Tongue (tissue), 2 donors: ENCODE measurements around the gene THADA. TPM values are rescaled to one million over a fixed set of nuclear protein-coding genes. Genes with fewer than 3 reads are reported as not detected.
A peak's percentile ranks its signal among the peaks of the same experiment; 100 is the strongest.

Source experiments
- DNase-seq: peaks from one replicate; pipeline ENCODE4 v3.0.0-alpha.2; 2015
- total RNA-seq: library from RNA; depleted of rRNA; stranded (reverse); fragments of >200 nt; gene quantifications from one replicate; pipeline ENCODE4 v1.2.3, GENCODE V29; 2014

Gene THADA
- total RNA-seq, 1 donor from 2014 or later: 57.0 TPM

DNA sequence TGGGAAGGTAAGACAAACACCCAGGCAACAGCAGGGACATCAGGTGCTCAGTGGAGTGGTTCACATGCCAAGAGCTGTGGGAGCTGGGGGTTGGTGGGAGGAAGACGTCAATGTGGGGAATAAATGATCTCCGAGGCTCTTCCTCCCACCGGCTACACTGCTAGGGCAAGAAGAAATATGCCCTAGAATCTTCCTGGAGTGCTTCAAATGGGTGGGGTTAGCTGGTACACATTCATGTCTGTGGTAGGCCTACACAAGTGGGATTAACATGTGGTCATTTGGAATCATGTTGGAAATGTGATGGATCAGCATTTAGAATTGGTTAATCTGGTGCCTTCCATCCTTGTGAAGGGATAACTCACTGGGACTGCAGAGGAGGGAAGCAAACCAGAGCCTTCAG lies 357.0 kb downstream of the THADA start:
- no peak for DNase-seq

DNA sequence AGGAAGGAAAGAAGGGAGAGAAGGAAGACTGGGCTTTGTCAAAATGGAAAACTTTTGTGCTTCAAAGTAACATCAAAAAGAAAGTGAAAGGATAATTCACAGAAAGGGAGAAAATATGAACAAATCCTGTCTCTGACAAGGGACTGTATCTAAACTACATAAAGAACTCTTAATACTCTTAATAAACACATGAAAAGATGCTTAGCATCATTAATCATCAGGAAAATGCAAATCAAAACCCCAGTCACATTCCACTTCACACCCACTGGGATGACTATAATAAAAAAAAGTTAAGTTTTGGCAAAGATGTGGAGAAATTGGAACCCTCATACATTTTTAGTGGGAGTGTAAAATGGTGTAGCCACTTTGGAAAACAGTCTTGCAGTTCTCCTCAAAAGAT lies 357.7 kb downstream of the THADA start:
- no peak for DNase-seq

DNA sequence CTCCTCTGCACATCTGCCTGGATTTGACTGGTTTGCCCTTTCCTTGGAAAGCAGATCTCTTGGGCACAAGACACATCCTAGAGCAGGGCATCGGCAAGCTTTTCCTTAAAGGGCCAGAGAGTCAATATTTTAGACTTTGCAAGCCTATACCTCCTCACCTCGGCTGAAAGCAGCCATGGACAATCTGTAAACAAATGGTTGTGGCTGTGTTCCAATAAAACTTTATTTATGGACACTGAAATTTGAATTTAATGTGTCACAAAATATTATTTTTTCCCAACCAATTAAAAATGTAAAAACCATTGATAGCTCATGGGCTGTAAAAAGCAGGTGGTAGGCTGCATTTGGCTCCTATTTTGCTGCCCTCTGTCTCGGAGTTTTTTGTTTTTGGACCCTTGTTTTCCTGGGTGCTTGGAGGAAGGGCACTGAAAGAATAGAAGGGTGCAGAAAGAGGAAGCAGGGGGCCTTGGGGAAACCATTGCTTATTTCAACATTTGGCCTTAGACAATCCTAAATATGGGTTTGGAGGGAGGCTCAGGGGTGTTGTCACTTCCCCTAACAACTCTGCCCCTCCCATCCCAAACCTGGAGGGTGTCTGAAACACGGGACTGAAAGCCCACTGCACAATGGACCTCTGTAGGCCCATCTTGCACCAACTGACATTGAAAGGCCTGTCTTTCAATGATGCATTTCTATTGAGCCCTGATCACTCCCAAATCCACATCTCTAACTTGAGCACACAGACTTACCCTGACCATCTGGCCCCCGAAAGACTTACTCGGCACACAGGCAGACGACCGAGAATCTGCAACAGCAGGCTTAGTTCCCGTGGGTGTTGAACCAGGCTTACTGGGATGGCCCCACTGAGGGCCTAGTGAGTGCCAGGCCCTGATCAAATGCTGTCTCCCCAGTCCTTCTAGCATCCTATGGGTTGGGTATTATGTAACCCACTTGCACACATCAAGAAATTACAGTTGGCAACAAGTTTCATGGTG lies 362.3 kb downstream of the THADA start:
- DNase-seq: no peak

DNA sequence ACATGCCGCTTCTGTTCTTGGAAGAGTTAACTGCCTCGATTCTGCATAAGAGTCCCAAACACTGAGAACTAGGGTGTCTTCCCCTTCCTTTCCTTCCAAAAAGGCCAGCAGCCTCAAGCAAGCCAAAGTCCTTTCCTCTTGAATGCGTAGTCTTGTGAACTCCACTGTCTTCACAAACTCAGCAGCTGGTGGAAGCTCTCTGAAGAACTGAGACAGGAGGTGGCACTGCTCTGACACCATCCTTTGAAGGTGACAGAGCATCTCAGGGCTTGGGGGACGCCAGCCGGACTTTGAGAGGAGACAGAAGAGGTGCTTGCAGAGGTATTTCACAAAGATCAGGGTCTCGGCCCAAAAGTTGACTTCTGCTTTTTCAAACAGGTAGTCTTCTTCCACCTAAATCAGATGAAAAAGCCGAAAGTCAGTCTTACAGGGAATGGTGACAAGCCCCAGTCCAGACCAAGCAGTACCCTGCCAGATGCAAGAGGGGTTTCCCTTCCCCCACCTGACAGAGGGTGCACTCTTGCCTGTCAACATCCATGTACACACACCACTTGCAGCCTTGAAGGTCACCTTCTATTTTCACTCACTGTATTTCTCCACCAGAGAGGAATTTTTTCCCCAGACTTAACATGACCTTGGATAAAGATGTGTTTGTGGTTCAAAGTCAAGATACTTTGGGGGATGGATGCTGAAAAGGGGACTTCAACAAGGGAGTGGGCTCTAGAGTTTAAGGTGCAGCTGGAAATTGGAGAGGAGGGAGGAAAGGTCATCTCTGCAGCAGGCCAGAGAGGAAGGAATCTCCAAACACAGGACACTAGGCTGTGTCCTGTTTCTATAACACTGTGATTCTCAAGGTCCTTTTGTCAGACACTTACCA lies 364.6 kb downstream of the THADA start:
- no peak for DNase-seq

DNA sequence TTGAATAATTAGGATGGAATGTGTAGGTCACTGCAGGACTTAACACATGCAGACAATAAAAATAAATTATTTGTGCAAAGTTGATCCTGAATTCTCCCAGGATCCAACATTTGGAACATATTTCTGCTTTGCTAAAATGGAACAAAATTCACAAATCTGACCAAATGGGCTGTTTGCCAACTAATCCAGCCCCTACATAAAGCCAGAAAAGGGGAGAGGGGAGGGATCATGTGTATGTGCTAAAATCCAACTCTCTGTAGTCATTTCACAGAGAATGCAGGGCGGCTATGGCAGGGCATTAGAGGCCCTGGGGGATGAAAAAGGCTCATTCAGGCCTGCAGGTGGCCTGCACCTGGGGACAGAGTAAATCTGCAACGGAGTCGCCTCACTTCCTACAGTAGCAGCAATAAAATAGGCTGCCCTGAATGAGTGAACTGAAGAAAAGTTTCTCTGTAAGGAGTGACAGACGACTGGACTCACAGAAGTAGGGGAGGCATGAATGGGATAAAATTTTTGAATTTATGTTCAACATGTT lies 365.4 kb downstream of the THADA start:
- no peak for DNase-seq

DNA sequence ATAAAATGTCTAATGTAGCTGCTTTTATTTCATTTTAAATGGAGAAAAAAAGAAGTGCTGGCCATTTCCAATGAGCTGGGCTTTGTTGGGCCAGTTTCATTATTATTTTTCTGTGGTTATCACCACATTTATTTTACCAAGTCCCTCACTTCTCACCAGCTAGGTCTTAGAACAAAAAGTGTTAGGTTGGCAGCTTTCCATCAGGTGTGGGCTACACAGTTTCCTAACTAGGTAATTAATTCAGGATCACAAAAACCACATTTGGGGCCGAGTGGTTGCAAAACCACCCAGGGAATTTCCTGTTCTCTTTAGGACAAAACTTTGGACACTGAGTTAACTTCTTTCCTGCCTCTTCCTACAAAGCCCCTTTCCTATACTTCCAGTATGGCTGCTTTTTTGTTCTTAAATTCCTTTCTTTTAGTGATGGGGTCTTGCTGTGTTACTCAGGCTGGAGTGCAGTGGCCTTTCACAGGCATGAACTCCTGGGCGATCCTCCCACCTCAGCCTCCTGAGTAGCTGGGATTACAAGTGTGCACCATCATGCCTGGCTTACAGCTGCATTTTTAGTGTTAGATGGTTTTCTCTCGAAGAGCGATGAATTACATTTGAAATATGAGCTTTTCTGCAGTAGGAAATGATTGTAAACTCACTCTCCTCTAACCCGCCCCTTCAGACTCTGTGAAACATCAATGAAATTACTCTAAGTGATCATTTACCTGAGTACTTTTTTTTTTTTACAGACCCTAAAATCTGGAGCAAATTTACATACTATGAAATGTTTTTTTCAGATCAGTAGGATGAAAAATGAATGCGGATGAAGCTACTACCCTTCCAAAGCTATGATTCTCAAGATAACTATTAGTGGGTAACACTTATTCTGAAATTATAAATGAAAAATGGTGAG lies 366.8 kb downstream of the THADA start:
- DNase-seq: no peak

DNA sequence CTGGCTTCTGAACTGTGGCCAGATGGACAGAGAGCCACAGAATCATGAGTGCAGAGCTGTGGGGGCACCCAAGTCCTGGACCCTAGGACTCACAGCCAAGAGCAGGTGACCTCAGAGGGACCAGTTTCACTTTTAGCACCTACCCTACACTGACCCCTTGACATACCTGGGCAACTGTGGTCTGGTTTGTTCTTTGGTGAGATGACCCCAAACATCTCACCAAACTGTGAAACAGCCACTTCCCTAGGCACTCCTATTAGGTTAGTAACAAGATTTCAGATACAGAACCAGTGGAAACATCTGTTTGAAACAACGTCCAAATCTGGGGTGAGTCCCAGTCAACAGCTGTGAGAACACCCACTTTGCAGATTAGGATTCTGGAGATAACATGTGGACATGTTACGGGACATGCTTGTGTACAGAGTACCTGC lies 367.5 kb downstream of the THADA start:
- DNase-seq: no peak

DNA sequence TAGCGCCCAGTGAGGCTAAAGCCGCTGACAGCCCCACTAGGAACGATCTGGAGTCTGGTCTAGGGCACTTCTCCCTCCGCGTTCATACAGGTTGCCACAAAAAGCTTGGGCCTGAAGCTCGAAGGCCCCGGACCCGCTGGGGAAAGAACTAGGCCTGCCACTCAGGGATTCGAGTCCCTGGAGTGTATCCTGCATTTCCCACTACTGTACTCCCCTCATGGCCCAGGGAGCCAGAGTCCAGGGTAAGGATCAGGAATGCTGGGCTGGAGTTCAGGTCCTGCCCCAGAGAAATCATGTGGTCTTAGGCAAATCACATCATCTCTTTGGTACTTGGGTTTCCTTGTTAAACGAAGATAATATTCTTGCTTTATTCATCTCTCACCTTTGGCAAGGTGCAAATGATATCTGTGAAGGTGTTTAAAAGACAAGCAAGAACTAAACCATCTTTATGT lies 368.0 kb downstream of the THADA start:
- DNase-seq: no peak

DNA sequence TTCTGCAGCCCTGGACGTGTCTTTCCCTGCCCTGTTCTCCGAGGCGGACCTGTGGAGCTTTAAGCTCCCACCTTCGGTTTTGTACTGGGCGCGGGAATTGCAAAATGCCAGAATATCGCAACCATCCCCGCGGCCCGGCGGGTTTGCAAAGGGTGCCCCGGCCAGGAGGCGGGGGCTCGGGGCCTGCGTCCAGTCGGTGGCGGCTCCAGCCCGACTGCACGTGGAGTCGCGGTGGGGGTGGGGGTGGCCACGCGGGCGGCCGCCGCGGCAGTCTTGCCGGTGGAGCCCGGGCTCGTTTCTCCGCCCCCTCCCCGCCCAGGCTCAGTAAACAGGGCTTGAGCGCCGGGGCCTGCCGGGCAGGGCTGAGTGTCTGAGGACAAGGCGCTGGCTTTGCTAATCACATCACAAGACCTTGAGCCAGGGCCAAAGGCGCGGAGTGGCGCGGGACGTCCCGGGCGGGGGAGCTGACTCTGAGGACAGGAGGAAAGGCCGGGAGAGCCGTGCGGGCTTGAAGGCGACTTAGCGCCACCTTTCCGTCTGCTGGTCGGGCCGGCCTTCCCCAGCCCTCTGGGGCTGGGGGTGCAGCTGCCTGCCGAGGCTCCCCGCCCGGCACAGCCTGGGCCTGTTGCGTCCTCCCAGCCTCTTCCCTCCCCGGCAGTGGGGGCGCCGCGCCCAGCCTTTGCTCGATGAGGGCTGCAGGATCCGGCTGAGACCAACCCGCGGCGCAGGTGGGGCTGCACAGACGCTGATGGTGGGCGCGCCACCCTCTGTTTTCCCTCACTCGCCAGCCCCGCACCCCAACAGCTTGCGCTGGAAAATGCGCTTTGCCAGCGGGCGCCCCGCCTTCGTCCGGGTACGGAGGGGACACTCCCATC lies 368.6 kb downstream of the THADA start:
- peak; percentile 92 for DNase-seq

DNA sequence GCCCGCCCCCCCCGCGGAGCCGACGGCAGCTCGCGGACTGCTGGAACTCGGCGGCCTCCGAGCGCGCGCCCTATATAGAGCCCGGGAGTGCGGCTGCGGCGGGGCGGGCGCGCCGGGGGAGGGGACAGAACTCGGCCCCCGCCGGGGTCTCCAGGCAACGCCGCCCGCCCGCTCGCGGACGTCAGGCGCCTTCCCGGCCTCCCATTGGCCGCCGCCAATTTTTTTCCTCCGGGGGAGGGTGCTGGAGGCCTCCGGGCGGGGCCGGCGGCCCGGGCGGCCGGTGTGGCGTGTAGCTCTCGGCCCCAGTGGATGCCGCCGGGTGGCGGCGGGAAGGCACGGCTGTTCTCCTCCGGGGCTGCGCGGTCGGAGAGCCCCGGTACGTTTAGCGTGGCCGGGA lies 369.3 kb downstream of the THADA start, which contains the start of gene ZFP36L2:
Gene ZFP36L2 (minus strand): TSS at position 49 of the 397 bp plus-strand sequence. CDS start 291 bp downstream, outside the sequence.
- peak; percentile 99 for DNase-seq

DNA sequence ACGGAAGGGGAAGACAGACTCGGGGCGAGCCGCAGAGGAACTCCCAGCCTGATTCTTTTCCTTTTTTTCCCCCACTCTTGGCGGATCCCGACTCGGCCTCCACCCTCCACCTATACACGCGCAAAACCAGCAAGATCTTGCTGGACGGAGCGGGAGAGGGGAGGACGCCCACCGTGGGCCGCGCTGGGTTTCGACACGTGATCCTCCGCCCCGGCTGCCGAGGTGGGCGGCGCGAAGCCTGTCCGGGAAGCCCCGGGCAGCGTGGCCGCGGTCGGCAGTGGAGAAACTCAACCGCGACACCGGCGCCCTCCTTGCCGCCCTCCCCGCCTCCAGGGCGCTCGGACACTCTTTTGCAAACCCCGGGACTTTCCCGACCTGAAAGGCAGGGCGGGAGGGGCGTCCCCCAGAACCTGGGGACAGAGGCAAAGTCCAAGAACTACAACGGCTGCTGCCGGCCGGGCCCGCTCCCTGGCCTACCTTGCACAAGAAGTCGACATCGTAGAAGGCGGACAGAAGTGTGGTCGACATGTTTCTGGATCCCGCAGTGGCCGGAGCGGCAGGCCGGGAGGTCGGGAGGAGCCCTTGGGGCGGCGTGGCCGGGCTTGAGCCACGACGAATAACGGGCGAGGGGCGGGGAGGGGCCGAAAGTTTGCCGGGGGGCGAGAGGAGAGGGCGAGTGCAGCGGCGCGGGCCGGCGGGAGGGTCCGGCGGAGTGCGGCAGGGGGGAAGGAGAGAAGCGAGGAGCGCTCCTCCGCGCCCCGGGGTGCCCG lies 369.9 kb downstream of the THADA start:
- peak; percentile 87 for DNase-seq

DNA sequence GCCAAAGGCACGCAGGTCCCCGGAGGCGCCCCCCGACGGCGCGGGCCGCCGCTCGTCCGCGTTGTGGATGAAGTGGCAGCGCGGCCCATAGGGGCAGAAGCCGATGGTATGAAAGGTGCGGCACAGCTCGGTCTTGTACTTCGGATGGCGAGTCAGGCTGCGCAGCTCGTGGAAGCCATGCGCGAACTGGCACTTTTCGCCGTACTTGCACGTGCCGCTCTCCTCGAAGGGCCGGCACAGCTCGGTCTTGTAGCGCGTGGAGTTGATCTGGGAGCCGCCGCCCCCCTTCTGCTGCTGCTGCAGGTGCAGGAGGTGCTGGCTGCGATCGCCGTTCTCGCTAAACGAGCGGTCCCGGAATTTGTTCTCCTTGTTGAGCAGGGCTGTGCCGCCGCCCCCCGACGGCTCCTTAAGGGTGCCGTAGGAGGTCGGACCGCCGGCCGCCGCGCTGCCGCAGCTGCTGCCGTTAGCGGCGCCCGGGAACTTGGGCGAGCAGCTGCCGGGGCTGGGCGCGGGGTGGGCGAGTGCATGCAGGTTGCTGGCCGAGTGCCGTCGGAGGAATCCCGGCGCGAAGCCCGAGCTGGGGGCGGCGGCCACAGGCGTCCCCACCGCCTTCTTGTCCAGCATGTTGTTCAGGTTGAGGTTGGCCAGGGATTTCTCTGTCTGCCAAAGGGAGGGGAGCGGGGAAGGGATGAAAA lies 370.6 kb downstream of the THADA start:
- DNase-seq: peak; percentile 72

DNA sequence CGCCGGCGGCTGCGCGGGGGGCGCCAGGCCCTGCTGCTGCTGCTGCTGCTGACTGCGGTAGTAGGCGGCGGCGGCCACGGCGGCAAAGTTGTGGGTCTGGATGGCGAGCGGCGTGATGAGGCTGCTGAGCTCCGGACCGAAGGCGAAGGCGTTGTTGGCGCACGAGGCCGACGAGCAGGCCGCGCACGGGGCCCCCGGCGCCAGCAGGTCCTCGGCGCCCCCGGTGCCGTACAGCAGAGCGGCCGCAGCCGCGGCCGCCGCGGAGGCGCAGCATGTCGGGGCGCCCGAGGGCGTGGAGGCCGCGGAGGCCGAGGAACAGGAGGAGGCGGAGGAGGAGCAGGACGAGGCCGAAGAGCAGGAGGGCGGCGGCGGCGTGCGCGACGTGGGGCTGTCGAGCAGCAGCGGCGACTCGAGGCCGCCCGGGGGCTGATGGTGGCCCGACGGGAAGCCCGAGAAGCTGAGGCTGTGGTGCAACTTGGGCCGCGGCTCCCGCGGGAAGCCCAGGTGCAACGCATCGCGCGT lies 371.2 kb downstream of the THADA start:
- peak; percentile 30 for DNase-seq

DNA sequence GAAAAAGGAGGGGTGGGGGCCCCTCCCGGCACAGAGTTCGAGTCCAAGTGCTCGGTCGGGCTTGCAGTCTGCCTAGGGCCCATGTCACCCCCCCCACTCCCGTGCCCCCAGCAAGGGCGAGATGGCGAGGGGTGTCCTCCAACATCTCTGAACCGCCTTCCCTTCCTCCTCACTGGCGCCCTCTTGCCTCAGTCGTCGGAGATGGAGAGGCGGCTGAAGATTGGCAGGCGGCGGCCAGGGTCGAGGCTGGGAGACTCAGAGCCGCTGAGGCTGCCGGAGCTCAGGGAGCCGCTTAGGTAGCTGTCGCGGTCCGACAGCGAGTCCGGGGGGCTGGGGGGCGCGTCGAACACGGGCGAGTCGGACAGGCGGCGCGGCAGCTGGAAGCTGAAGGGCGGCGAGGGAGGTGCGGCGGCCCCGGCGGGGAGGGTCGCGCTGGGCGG lies 371.7 kb downstream of the THADA start:
- DNase-seq: peak; percentile 87

DNA sequence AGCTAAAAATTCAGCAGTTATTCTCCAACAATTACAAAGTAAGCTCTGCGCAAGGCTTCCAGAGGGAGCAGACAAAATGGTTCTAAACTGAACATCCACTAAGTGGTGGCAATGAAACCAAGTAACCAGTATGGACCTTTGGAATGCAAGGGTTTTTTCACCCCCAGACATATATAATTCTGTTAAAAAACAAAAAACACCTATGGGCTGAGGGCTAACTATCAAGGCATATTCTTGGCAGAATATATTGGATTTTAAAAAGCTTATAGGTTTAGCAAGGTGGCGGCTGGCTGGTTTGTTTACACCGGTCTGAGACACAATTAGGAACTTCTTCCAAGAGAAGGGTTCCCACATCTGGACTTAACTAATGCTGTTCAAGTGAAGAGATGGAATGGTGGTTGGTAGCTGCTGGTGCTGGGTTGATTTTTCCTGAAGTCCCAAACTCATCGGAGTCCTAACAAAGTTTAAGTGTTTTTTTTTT lies 372.3 kb downstream of the THADA start:
- peak; percentile 58 for DNase-seq

DNA sequence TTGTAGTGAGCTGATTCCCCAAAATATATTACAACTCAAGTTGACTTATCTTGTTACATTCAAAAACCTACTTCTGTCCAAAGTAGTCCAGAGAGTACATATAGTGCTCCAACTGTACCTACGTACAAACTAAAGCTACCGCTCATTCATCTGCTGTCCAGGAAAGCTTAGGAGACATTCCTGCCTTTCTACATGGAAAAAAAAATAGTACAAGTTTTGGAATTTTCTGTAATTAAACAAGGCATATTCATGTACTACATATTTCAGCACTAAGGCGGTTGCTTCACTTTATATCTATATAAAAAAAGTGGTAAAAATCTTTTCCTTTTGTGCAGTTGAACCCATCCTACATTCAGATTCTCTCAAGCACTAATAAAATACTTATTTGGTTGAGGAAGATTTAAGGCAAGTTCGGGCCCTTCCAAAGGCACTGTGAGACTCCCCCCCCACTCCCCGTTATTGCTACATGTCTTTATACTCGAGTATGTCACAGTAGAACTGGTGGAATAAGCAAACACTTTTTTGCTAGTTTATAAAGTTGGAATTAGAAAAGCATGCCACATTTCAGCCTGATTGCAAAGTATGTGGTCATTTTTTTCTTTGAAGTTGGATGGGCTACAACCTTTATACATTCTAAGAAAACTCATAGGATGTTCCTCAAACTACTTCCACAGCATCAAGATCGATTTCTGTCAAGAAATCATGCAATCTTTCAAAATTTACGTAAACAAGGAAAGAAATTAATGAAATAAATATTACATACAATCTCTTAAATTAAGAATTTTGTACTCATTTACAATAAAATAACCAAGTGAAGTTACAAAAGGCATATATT lies 373.1 kb downstream of the THADA start:
- peak; percentile 57 for DNase-seq

DNA sequence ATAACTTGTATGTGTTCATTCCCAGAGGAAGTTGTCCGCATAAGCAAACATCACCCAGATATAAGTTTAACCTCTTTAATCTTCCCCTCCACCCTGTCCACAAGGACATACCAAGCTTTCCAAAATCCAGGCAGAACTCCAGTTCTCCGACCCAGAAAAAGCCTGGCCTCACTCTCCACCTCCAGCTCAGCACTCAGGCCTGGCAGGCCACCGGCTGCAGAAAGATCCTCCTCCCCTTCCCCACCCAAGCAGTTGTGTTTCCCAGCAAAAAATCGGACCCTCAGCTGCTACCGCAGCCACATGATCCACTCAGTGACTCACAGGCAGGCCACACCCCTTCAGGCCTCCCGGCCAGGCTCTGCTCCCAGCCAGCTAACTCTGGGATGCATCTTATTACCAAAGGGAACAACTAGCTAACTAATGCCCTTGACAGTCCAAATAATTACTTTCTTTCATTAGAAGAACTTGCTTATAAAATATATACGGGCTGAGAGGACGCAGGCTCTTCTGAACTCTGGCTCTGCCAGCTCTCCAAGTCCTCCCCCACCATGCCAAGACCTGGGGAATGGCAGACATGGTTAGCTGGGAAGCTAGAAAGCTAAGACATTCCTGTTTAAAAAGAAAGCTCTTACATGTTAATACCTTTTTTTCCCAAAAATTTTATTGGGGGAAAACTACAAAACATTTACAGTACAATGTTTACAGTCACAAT lies 373.9 kb downstream of the THADA start:
- DNase-seq: peak; percentile 99
